ENCODE results near the gene HBD.

DNA sequence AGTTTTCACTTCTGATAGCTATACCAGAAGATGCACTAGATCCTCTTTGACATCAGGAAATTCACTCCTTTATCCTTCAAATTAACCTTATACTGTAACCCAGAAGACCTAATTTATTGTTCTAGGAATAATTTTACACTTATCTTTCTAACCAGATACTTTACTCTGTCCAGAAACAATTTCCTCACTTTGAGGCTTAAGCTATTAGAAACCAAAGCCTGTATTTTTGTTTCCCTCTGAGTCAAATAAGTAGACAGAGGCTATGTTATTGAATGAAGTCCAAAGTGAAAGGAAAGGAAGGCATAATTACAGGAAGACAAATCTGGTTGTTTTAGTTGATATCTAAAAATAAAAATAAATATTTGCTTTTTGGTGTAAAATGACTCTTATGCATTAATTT is 36.0 kb downstream of the HBD start:
- TF ChIP-seq, protein P1, sequence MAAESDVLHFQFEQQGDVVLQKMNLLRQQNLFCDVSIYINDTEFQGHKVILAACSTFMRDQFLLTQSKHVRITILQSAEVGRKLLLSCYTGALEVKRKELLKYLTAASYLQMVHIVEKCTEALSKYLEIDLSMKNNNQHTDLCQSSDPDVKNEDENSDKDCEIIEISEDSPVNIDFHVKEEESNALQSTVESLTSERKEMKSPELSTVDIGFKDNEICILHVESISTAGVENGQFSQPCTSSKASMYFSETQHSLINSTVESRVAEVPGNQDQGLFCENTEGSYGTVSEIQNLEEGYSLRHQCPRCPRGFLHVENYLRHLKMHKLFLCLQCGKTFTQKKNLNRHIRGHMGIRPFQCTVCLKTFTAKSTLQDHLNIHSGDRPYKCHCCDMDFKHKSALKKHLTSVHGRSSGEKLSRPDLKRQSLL (tag by site-specific recombination; IDR thresholded peaks at IDR 0.05) = no peak
- no peak for TF ChIP-seq CTCF (tag by site-specific recombination; IDR thresholded peaks at IDR 0.05)

All from HEK293 (cell line).